Activated T-helper 2 cell treated with anti-CD3 and anti-CD28 coated beads, Interferon-gamma antibody, Interleukin-2, Interleukin-4, amounts not matched to agents 10 μg/mL and 5 μg/mL and 100 μg/mL, durations not matched to agents 14 hours and 24 hours and 36 hours (primary cell): ENCODE data around the gene GAP43. TPM values are rescaled to one million over a fixed set of nuclear protein-coding genes. Genes with fewer than 3 reads are reported as not detected.
"Not testable (repeated sequence)": the region's sequence is repeated elsewhere in the genome, so short reads cannot be mapped to it uniquely, and the experiment has no call there.

Experiments
- DNase-seq: peaks from one replicate; pipeline ENCODE4 v3.0.0; 2021; ENCODE audit warnings: low spot score
- H3K27ac Mint-ChIP-seq: one replicate; pipeline ENCODE4 v1.8.0; 2021; ENCODE audit warnings: mixed read lengths
- H3K27me3 Mint-ChIP-seq: one replicate; pipeline ENCODE4 v1.8.0; 2021; ENCODE audit warnings: low read depth, mixed read lengths
- H3K36me3 Mint-ChIP-seq: one replicate; pipeline ENCODE4 v1.8.0; 2021; ENCODE audit warnings: low read depth, mixed read lengths
- H3K4me1 Mint-ChIP-seq: one replicate; pipeline ENCODE4 v1.8.0; 2021; ENCODE audit warnings: low read depth, mixed read lengths
- H3K4me3 Mint-ChIP-seq: one replicate; pipeline ENCODE4 v1.8.0; 2021; ENCODE audit warnings: low read depth, mild to moderate bottlenecking, moderate library complexity, mixed read lengths
- H3K9me3 Mint-ChIP-seq: one replicate; pipeline ENCODE4 v1.8.0; 2021; ENCODE audit warnings: mixed read lengths
- intact Hi-C: fragments of 100-400 bp; cut with micrococcal nuclease; formaldehyde crosslinking; loops from one replicate; pipeline ENCODE4 v1.15.1; 2023
- total RNA-seq: library from RNA; stranded (reverse); gene quantifications from 2 replicates; pipeline ENCODE4 v1.2.3, GENCODE V29; 2022

GAP43 gene
- total RNA-seq, 1 donor from 2014 or later: not detected

GRCh38 chr3:115715241-115715745 lies 92.0 kb downstream of the GAP43 start:
- Mint-ChIP-seq H3K4me3 (no peak overlapping the region), H3K27me3 (peaks cover 22% of the 10 kb centered on the region), H3K4me1 (no peaks in the 10 kb centered on the region), H3K36me3 (no peaks in the 10 kb centered on the region), H3K27ac (no peak overlapping the region), H3K9me3 (no peaks in the 10 kb centered on the region)
- intact Hi-C loops: no loop called here
- no peak for DNase-seq

DNA sequence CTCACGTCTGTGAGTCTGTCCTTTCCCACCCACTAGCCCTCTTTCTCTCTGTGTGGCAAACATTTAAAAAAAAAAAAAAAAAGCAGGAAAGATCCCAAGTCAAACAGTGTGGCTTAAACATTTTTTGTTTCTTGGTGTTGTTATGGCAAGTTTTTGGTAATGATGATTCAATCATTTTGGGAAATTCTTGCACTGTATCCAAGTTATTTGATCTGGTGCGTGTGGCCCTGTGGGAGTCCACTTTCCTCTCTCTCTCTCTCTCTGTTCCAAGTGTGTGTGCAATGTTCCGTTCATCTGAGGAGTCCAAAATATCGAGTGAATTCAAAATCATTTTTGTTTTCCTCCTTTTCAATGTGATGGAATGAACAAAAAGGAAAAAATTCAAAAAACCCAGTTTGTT lies 97.7 kb downstream of the GAP43 start:
- no peak overlapping the region for H3K4me3 Mint-ChIP-seq
- H3K9me3 Mint-ChIP-seq: no peaks in the 10 kb centered on the region
- peaks cover 15% of the 10 kb centered on the region for H3K27me3 Mint-ChIP-seq
- no peak overlapping the region for H3K27ac Mint-ChIP-seq
- H3K4me1 Mint-ChIP-seq: no peaks in the 10 kb centered on the region
- intact Hi-C loops: no loop called here
- DNase-seq: no peak
- no peaks in the 10 kb centered on the region for H3K36me3 Mint-ChIP-seq

DNA sequence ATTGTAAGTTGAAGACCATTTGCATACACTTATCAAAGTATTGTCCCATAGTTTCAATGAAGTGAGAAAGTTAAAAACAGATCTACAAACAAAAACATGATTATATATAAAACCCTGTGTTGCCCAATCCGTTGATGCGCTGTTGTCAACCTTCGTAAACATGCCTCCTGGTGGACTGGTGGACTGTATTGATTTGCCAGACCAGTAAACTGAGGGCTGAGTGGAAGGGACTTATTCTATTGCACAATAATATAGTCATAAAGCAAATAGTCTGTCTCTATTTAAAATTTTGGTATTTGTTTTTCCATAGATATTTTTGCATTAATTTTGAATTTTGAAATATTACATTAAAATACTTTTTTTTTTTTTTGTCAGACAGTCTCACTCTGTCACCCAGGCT lies 102.5 kb downstream of the GAP43 start:
- peaks cover 12% of the 10 kb centered on the region for H3K27me3 Mint-ChIP-seq
- intact Hi-C loops: no loop called here
- H3K9me3 Mint-ChIP-seq: no peaks in the 10 kb centered on the region
- H3K27ac Mint-ChIP-seq: no peak overlapping the region
- no peaks in the 10 kb centered on the region for H3K4me1 Mint-ChIP-seq
- no peak for DNase-seq
- no peaks in the 10 kb centered on the region for H3K36me3 Mint-ChIP-seq
- no peak overlapping the region for H3K4me3 Mint-ChIP-seq

DNA sequence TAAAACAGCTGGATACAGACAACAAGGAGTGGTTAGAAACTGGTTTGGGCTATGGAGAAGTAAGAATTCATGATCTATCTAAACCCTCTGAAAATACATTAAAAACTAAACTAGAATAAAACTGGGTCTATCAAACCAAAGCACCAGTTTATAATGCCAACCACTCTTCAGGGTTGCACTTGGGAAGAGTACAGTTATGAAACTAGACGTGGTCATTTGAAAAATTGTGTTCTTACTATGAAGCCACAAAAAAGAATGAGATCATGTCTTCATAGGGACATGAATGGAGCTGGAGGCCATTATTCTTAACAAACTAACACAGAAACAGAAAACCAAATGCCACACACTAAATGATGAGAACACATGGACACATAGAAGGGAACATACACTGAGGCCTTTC lies 103.8 kb downstream of the GAP43 start:
- peaks cover 9% of the 10 kb centered on the region for H3K27me3 Mint-ChIP-seq
- no peaks in the 10 kb centered on the region for H3K36me3 Mint-ChIP-seq
- H3K9me3 Mint-ChIP-seq: no peaks in the 10 kb centered on the region
- H3K4me1 Mint-ChIP-seq: no peaks in the 10 kb centered on the region
- no peak overlapping the region for H3K27ac Mint-ChIP-seq
- H3K4me3 Mint-ChIP-seq: no peak overlapping the region
- intact Hi-C loops: no loop called here
- no peak for DNase-seq

GRCh38 chr3:115728013-115728412 lies 104.7 kb downstream of the GAP43 start:
- H3K27ac Mint-ChIP-seq: no peak overlapping the region

GRCh38 chr3:115736341-115736740 lies 113.0 kb downstream of the GAP43 start:
- H3K9me3 Mint-ChIP-seq, H3K27me3 Mint-ChIP-seq, H3K27ac Mint-ChIP-seq, H3K36me3 Mint-ChIP-seq, intact Hi-C loops, DNase-seq, H3K4me3 Mint-ChIP-seq, H3K4me1 Mint-ChIP-seq: not testable (repeated sequence)

More at GRCh38 chr3:115728013-115728412, 104.7 kb downstream of the GAP43 start:
- Mint-ChIP-seq H3K9me3 (no peaks in the 10 kb centered on the region), H3K4me3 (no peak overlapping the region), H3K36me3 (no peaks in the 10 kb centered on the region), H3K4me1 (no peaks in the 10 kb centered on the region), H3K27me3 (peaks cover 7% of the 10 kb centered on the region)
- intact Hi-C loops: no loop called here
- no peak for DNase-seq

GRCh38 chr3:115741650-115742049 lies 118.3 kb downstream of the GAP43 start:
- intact Hi-C loops: no loop called here
- H3K4me1 Mint-ChIP-seq: no peaks in the 10 kb centered on the region
- H3K9me3 Mint-ChIP-seq: no peaks in the 10 kb centered on the region
- DNase-seq: no peak
- H3K36me3 Mint-ChIP-seq: no peaks in the 10 kb centered on the region
- peaks cover 3% of the 10 kb centered on the region for H3K27me3 Mint-ChIP-seq
- no peak overlapping the region for H3K27ac Mint-ChIP-seq
- H3K4me3 Mint-ChIP-seq: no peak overlapping the region

DNA sequence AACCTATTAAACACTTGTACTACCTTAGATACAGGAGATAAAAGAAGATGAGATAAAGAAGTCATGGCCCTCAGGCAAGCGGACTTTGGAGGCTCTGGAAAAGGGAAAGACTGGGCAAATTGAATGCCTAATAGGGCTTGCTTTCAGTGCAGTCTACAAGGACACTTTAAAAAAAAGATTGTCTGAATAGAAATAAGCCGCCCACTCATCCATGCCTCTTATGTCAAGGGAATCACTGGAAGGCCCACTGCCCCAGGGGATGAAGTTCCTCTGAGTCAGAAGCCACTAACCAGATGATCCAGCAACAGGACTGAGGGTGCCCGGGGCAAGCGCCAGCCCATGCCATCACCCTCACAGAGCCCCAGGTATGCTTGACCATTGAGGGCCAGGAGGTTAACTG lies 121.2 kb downstream of the GAP43 start:
- H3K27me3 Mint-ChIP-seq, H3K9me3 Mint-ChIP-seq, H3K36me3 Mint-ChIP-seq, H3K4me1 Mint-ChIP-seq, intact Hi-C loops, H3K27ac Mint-ChIP-seq, DNase-seq, H3K4me3 Mint-ChIP-seq: not testable (repeated sequence)

DNA sequence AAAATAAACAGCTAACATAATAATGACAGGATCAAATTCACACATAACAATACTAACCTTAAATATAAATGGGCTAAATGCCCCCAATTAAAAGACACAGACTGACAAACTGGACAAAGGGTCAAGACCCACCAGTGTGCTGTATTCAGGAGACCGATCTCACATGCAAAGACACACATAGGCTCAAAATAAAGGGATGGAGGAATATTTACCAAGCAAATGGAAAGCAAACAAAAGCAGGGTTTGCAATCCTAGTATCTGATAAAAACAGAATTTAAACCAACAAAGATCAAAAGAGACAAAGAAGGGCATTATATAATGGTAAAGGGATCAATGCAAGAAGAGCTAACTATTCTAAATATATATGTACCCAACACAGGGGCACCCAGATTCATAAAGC lies 129.7 kb downstream of the GAP43 start:
- H3K4me3 Mint-ChIP-seq, H3K4me1 Mint-ChIP-seq, DNase-seq, H3K27ac Mint-ChIP-seq, intact Hi-C loops, H3K9me3 Mint-ChIP-seq, H3K36me3 Mint-ChIP-seq: not testable (repeated sequence)
- H3K27me3 Mint-ChIP-seq: peaks cover 16% of the 10 kb centered on the region

DNA sequence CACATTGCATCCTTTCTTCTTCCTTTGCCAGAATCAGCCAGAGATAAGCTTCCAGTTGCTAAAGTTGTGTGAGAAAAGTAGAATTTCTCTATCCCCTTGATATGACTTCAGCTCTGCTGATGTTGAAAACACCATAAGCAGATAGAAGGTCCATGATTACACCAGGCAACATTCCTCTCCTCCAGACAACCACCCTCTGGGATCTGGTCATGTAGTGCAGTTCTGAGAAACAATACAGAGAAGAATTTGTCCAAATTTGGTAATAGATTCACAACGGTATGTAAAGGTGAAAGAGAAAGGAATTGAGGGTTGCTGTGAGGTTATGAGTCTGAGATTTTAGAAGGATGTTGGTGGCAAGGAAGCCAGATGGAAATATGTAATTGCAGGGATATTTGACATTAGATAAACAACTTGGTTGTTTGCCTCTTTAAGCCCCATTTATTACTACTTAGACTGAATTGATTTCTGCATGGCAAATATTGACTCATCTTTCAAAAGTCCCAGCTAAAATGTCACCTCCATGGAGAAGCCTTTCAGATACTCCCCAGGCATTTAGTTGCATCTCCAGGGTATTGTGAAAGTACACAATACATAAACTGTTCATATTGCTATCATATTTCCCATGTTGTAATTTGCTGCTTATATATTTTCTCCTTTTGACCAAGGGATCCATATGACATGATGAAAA lies 134.9 kb downstream of the GAP43 start:
- no peak for DNase-seq
- H3K9me3 Mint-ChIP-seq: no peaks in the 10 kb centered on the region
- no peaks in the 10 kb centered on the region for H3K4me1 Mint-ChIP-seq
- no peak overlapping the region for H3K4me3 Mint-ChIP-seq
- intact Hi-C loops: no loop called here
- H3K27ac Mint-ChIP-seq: no peak overlapping the region
- no peaks in the 10 kb centered on the region for H3K36me3 Mint-ChIP-seq
- peaks cover 8% of the 10 kb centered on the region for H3K27me3 Mint-ChIP-seq

GRCh38 chr3:115760716-115761115 lies 137.4 kb downstream of the GAP43 start:
- peaks cover 7% of the 10 kb centered on the region for H3K27me3 Mint-ChIP-seq

DNA sequence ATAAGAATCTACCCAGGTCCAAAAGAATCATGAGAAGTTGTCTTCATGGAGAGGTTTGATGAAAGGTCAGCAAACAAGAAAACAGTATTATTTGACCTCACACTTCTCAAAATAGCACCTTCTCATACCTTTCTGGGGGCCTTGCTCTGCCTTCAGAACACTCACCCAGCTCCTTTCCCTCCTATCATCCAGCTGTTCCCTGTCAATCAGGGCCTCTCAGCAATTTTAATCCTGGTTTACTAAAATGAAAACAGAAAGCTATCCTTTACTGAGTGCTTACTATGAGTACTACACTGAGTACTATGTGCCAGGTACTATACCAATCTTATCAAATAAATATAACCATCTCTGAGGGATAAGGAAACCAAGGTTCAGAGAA lies 138.6 kb downstream of the GAP43 start:
- no peaks in the 10 kb centered on the region for H3K36me3 Mint-ChIP-seq

More at GRCh38 chr3:115760716-115761115, 137.4 kb downstream of the GAP43 start:
- no peaks in the 10 kb centered on the region for H3K36me3 Mint-ChIP-seq
- H3K4me3 Mint-ChIP-seq: no peak overlapping the region
- H3K9me3 Mint-ChIP-seq: no peaks in the 10 kb centered on the region
- H3K27ac Mint-ChIP-seq: no peak overlapping the region
- H3K4me1 Mint-ChIP-seq: no peaks in the 10 kb centered on the region
- intact Hi-C loops: no loop called here
- no peak for DNase-seq

GRCh38 chr3:115766587-115767482 lies 143.5 kb downstream of the GAP43 start:
- H3K4me1 Mint-ChIP-seq: no peaks in the 10 kb centered on the region
- no peak overlapping the region for H3K4me3 Mint-ChIP-seq
- H3K27me3 Mint-ChIP-seq: peaks cover 13% of the 10 kb centered on the region
- H3K9me3 Mint-ChIP-seq: no peaks in the 10 kb centered on the region
- no peak for DNase-seq
- H3K27ac Mint-ChIP-seq: no peak overlapping the region
- intact Hi-C loops: no loop called here
- no peaks in the 10 kb centered on the region for H3K36me3 Mint-ChIP-seq

More for the DNA sequence above, 138.6 kb downstream of the GAP43 start:
- DNase-seq: no peak
- no peaks in the 10 kb centered on the region for H3K9me3 Mint-ChIP-seq
- no peaks in the 10 kb centered on the region for H3K4me1 Mint-ChIP-seq
- H3K27ac Mint-ChIP-seq: no peak overlapping the region
- no peak overlapping the region for H3K4me3 Mint-ChIP-seq
- intact Hi-C loops: no loop called here
- H3K27me3 Mint-ChIP-seq: peaks cover 7% of the 10 kb centered on the region
